Ovary (tissue), 9 donors: ENCODE data around the gene FHOD1. TPM values are rescaled to one million over a fixed set of nuclear protein-coding genes. Genes with fewer than 3 reads are reported as not detected.
A peak's percentile ranks its signal among the peaks of the same experiment; 100 is the strongest.

Experiments
- DNase-seq, 5 donors: peaks; one replicate each; pipeline ENCODE4 v3.0.0-alpha.2; 2019 to 2020
- H3K27ac ChIP-seq, 2 donors: fragments of 200-600 bp; one replicate each; pipeline versions ENCODE4 v1.5.1 to v1.8.0; 2019 to 2022
- H3K27me3 ChIP-seq: fragments of 200-600 bp; one replicate; pipeline ENCODE4 v1.8.0; 2022
- H3K36me3 ChIP-seq: fragments of 200-600 bp; sonication (generic); one replicate; pipeline ENCODE4 v1.5.1; 2019
- H3K4me1 ChIP-seq: one replicate; pipeline ENCODE4 v1.8.1; 2013; ENCODE audit warnings: mild to moderate bottlenecking, moderate library complexity; ENCODE audit not compliant: insufficient read depth
- H3K4me3 ChIP-seq: fragments of 200-600 bp; sonication (generic); one replicate; pipeline ENCODE4 v1.5.1; 2017
- H3K9me3 ChIP-seq, 2 donors: fragments of 200-600 bp in 1 of 2; sonication (generic) in 1 of 2; one replicate each; pipeline versions ENCODE4 v1.5.1 to v1.8.1; 2013 to 2019; ENCODE audit warnings: mild to moderate bottlenecking in 1 of 2, moderate library complexity in 1 of 2
- CTCF ChIP-seq, 3 donors: fragments of 450-650 bp in 2 of 3; fragments of 200-600 bp in 1 of 3; IDR thresholded peaks; one replicate each; pipeline versions ENCODE4 v1.5.1 to v1.8.0; 2016 to 2022; ENCODE audit warnings: antibody characterized with exemption in 3 of 3, mild to moderate bottlenecking in 1 of 3
- EP300 ChIP-seq: sonication (generic); formaldehyde crosslinking; IDR thresholded peaks from one replicate; pipeline ENCODE4 v1.6.1; 2017; ENCODE audit warnings: antibody characterized with exemption
- POLR2A ChIP-seq: fragments of 450-650 bp; IDR thresholded peaks from one replicate; pipeline ENCODE4 v1.6.1; 2017; ENCODE audit warnings: antibody characterized with exemption, mild to moderate bottlenecking, moderate library complexity
- WGBS, 3 donors: extraction: QIAGEN DNeasy Blood & Tissue Kit in 1 of 3; methylation state at CpG; one replicate each; pipeline versions ENCODE4 v1.1.5 to v1.1.7; 2013 to 2017; 5-methylcytosine and 5-hydroxymethylcytosine counted together
- intact Hi-C, 4 donors: fragments of 100-400 bp; cut with DNase I; formaldehyde crosslinking; loops; one replicate each; pipeline versions ENCODE4 v1.11.0 to v1.15.1; 2022 to 2023
- polyA plus RNA-seq, 2 donors: library from polyadenylated mRNA; stranded (reverse); fragments of 200-250 nt in 1 of 2; fragments of 350-450 nt in 1 of 2; fragmentation: Illumina TruSeq in 1 of 2; extraction: RNeasy Lipid Tissue Mini Kit (QIAGEN cat#74804) in 1 of 2; gene quantifications; one replicate each; pipeline ENCODE4 v1.2.3, GENCODE V29; 2013 to 2014
- total RNA-seq, 7 donors: library from RNA; depleted of rRNA in 2 of 7; stranded (reverse); fragments of >200 nt in 2 of 7; fragmentation: NEBNext Ultra II Directional in 3 of 7; extraction: Animal tissue kit (Norgen Biotek cat#: 25700) in 3 of 7; gene quantifications; one replicate each; pipeline versions ENCODE4 v1.1.0 to v1.2.4, GENCODE V29; 2016 to 2023
- donor health status: DM: no; HTN: no; CAD: no; lungs with moderate emphysema.
- donor health status: DM: no; HTN: no; CAD: no.
- donor health status: Bipolar disorder and iron deficiency.
- donor health status: DM: yes; HTN: yes; CAD: no.
- donor health status: DM: no; HTN: no; CAD: no.
- donor health status: DM: yes; HTN: yes; CAD: no.

FHOD1 gene
- total and polyA plus RNA-seq, 9 donors = 16.0 to 84.2 (median 36.9) TPM

GRCh38 chr16:67280090-67281015 is 33.1 kb upstream of the FHOD1 start:
- no peak for TF ChIP-seq EP300
- no peak for TF ChIP-seq CTCF (IDR thresholded peaks at IDR 0.05)
- TF ChIP-seq POLR2A = no peak
- Histone ChIP-seq H3K27me3 (no peaks in the 10 kb centered on the region), H3K27ac (peak overlapping the region in 1 of 2 donors; percentile 55), H3K4me3 (peak overlapping the region; percentile 54), H3K4me1 (peaks cover 12% of the 10 kb centered on the region), H3K9me3 (no peaks in the 10 kb centered on the region), H3K36me3 (no peaks in the 10 kb centered on the region)
- no peak for DNase-seq
- 82 to 94% (median 85%) methylated on average over 14 to 15 of the region's 15 CpGs for WGBS, 3 donors
- intact Hi-C loops = loop anchor here in 3 of 4 donors (5.0 to 10.0 kb wide), 3 partner anchors 114 to 184 kb away; partner anchors contain the start of gene TPPP3 (in 1 of the 3)

- Histone ChIP-seq H3K9me3 (no peaks in the 10 kb centered on the region), H3K4me1 (peaks cover 12% of the 10 kb centered on the region), H3K27ac (peak within 1 kb of the TSS; percentile 55 to 59), H3K27me3 (no peaks in the 10 kb centered on the region), H3K4me3 (peak within 1 kb of the TSS; percentile 54), H3K36me3 (no peaks in the 10 kb centered on the region)
- WGBS, 3 donors = 12 to 33% (median 31%) methylated on average over 34 to 81 of the region's 83 CpGs
- peak; percentile 71 to 88 (median 79) for DNase-seq
- intact Hi-C loops = loop anchor here in 3 of 4 donors (5.0 to 10.0 kb wide), 4 partner anchors 115 to 185 kb away; partner anchors contain the start of gene TPPP3 (in 1 of the 3)
- TF ChIP-seq CTCF (IDR thresholded peaks at IDR 0.05) = peak; percentile 47 to 92 (median 91)
- TF ChIP-seq POLR2A = peak; percentile 19
- TF ChIP-seq EP300 = no peak
Measured at GRCh38 chr16:67279296-67280089, 32.2 kb upstream of the FHOD1 start, which contains the start of gene PLEKHG4. PLEKHG4 (plus strand) TSS chr16:67279532; CDS start chr16:67280045, 513 bp downstream.

- 1 to 6% (median 3%) methylated on average over 12 to 42 of the region's 42 CpGs for WGBS, 3 donors
- intact Hi-C loops = loop anchor here in 1 of 4 donors (5.0 kb wide), 1 partner anchor 118 kb away; no protein-coding TSS in a partner anchor
Measured at GRCh38 chr16:67278773-67279295, 31.6 kb upstream of the FHOD1 start.

More at GRCh38 chr16:67278773-67279295, 31.6 kb upstream of the FHOD1 start:
- Histone ChIP-seq H3K9me3 (no peaks in the 10 kb centered on the region), H3K4me1 (peaks cover 12% of the 10 kb centered on the region), H3K36me3 (no peaks in the 10 kb centered on the region), H3K27ac (peak overlapping the region; percentile 50 to 59), H3K27me3 (no peaks in the 10 kb centered on the region), H3K4me3 (peak overlapping the region; percentile 54)
- no peak for TF ChIP-seq EP300
- TF ChIP-seq CTCF (IDR thresholded peaks at IDR 0.05) = no peak
- TF ChIP-seq POLR2A = no peak
- DNase-seq = no peak
